Mesenchymal stem cell (in vitro differentiated cells and primary cell): ENCODE data around the gene ANKRD13D.
A peak's percentile ranks its signal among the peaks of the same experiment; 100 is the strongest.

ENCODE experiments used
- DNase-seq: peaks from one replicate; pipeline ENCODE4 v3.0.0-alpha.2; 2013
- H2AFZ ChIP-seq: one replicate; pipeline ENCODE4 v1.6.1; 2013; ENCODE audit warnings: low read depth, mild to moderate bottlenecking, control low read depth, inconsistent platforms, low read length, moderate library complexity
- H2AK5ac ChIP-seq: 2 replicates; pipeline ENCODE4 v1.6.1; 2013; ENCODE audit warnings: low read length, moderate library complexity, mild to moderate bottlenecking, inconsistent platforms; ENCODE audit not compliant: severe bottlenecking
- H2BK120ac ChIP-seq: one replicate; pipeline ENCODE4 v1.6.1; 2013; ENCODE audit warnings: low read depth, mild to moderate bottlenecking, inconsistent platforms, low read length, moderate library complexity
- H2BK12ac ChIP-seq, 2 experiments: one replicate each; pipeline ENCODE4 v1.6.1; 2013; ENCODE audit warnings: inconsistent platforms in 2 of 2, low read length in 2 of 2, mild to moderate bottlenecking in 2 of 2, moderate library complexity in 2 of 2, control low read depth in 1 of 2
- H2BK15ac ChIP-seq: one replicate; pipeline ENCODE4 v1.6.1; 2013; ENCODE audit warnings: mild to moderate bottlenecking, low read depth, inconsistent platforms; ENCODE audit not compliant: poor library complexity, severe bottlenecking
- H2BK5ac ChIP-seq: 2 replicates; pipeline ENCODE4 v1.6.1; 2013; ENCODE audit warnings: low read depth, mild to moderate bottlenecking, low read length, control low read depth, inconsistent platforms; ENCODE audit not compliant: poor library complexity, severe bottlenecking
- H3K14ac ChIP-seq, 2 experiments: one replicate each; pipeline ENCODE4 v1.6.1; 2013; ENCODE audit warnings: inconsistent platforms in 2 of 2, low read length in 2 of 2, control low read depth in 1 of 2, mild to moderate bottlenecking in 1 of 2, moderate library complexity in 1 of 2
- H3K18ac ChIP-seq, 2 experiments: one replicate each; pipeline ENCODE4 v1.6.1; 2013; ENCODE audit warnings: inconsistent platforms in 2 of 2, low read length in 2 of 2, control low read depth in 1 of 2, low read depth in 1 of 2, mild to moderate bottlenecking in 1 of 2
- H3K23ac ChIP-seq, 2 experiments: one replicate each; pipeline ENCODE4 v1.6.1; 2013; ENCODE audit warnings: inconsistent platforms in 2 of 2, low read length in 2 of 2, mild to moderate bottlenecking in 2 of 2, moderate library complexity in 2 of 2, control low read depth in 1 of 2
- H3K27ac ChIP-seq: 2 replicates; pipeline ENCODE4 v1.5.1; 2013; ENCODE audit warnings: mild to moderate bottlenecking, moderate library complexity, low read length, control low read depth, inconsistent platforms; ENCODE audit not compliant: poor library complexity, severe bottlenecking
- H3K27me3 ChIP-seq, 2 experiments: 2 replicates each; pipeline versions ENCODE4 v1.6.1 to v1.7.0; 2013; ENCODE audit warnings: low read length in 2 of 2, mild to moderate bottlenecking in 2 of 2, moderate library complexity in 2 of 2, control low read depth in 1 of 2, inconsistent platforms in 1 of 2; ENCODE audit not compliant: control insufficient read depth in 1 of 2, insufficient read depth in 1 of 2
- H3K36me3 ChIP-seq, 2 experiments: 2 replicates each; pipeline versions ENCODE4 v1.6.1 to v1.7.0; 2013; ENCODE audit warnings: low read length in 2 of 2, control low read depth in 1 of 2, inconsistent platforms in 1 of 2, low read depth in 1 of 2, mild to moderate bottlenecking in 1 of 2; ENCODE audit not compliant: insufficient read depth in 2 of 2, control insufficient read depth in 1 of 2
- H3K4ac ChIP-seq, 2 experiments: one replicate each; pipeline ENCODE4 v1.6.1; 2013; ENCODE audit warnings: inconsistent platforms in 2 of 2, low read length in 2 of 2, mild to moderate bottlenecking in 2 of 2, moderate library complexity in 2 of 2, control low read depth in 1 of 2, low read depth in 1 of 2
- H3K4me1 ChIP-seq: 2 replicates; pipeline ENCODE4 v1.6.1; 2013; ENCODE audit warnings: low read depth, low read length, control low read depth; ENCODE audit not compliant: control insufficient read depth, insufficient read depth
- H3K4me2 ChIP-seq: 2 replicates; pipeline ENCODE4 v1.6.1; 2013; ENCODE audit warnings: low read length, mild to moderate bottlenecking, inconsistent platforms; ENCODE audit not compliant: poor library complexity, severe bottlenecking
- H3K4me3 ChIP-seq, 2 experiments: 2 replicates each; pipeline versions ENCODE4 v1.5.1 to v1.7.0; 2013; ENCODE audit warnings: low read length in 2 of 2, mild to moderate bottlenecking in 2 of 2, control low read depth in 1 of 2, low read depth in 1 of 2; ENCODE audit not compliant: insufficient read depth in 1 of 2
- H3K79me1 ChIP-seq: replicated peaks from 2 replicates; pipeline ENCODE4 v1.6.1; 2013; ENCODE audit warnings: mild to moderate bottlenecking, control low read depth, low read length, inconsistent platforms; ENCODE audit not compliant: poor library complexity, severe bottlenecking
- H3K9ac ChIP-seq: 2 replicates; pipeline ENCODE4 v1.7.0; 2013; ENCODE audit warnings: mild to moderate bottlenecking, low read length, moderate library complexity
- H3K9me3 ChIP-seq: 2 replicates; pipeline ENCODE4 v1.7.0; 2013; ENCODE audit warnings: mild to moderate bottlenecking, low read length; ENCODE audit not compliant: control insufficient read depth
- H4K8ac ChIP-seq: one replicate; pipeline ENCODE4 v1.6.1; 2013; ENCODE audit warnings: inconsistent platforms, mild to moderate bottlenecking, low read length, moderate library complexity
- H4K91ac ChIP-seq: one replicate; pipeline ENCODE4 v1.6.1; 2013; ENCODE audit warnings: mild to moderate bottlenecking, low read length, inconsistent platforms
- WGBS: methylation state at CpG from one replicate; pipeline ENCODE4 v1.1.7; 2013; ENCODE audit warnings: mixed read lengths; 5-methylcytosine and 5-hydroxymethylcytosine counted together

The ANKRD13D gene

DNA sequence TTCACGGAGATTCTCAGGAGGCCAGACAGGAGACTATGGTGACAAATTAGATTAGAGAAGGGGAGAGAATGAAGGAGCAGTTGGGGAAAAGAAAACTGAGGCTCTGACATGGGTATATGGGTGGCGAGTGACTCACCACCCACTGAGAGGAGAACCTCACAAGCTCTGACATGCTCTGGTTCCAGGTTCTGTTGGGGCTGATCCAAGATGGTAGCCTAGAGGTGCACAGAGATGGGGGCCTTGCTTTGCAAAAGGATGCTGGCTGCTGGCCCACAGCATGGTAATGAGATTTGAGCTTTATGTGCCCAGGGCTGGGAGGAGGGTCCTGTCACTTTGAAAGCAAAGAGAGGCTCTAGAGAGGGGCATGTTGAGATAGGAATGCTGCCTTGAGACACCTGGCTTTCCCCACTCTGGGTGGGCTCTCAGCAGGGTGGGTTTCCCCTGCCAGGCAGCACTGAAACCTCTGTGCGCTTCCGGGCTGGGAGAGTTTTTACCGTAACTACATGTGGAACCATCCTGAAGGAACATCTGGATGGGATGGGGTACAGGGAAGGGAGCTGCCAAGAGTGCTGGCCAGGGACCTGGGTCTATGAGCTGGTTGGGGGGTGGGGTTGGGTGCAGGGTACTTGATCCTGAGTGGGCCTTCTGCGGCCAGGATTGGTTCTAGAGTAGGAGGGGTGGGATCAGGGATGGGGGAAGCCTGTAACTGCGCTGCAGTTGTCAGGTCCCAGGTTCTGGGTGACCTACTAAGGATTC is 24.0 kb upstream of the ANKRD13D start:
- H2BK5ac ChIP-seq, result no peak overlapping the region
- no peak overlapping the region for H2AFZ ChIP-seq
- DNase-seq, result no peak
- no peak overlapping the region for H3K27ac ChIP-seq
- H3K4ac ChIP-seq, result no peak overlapping the region
- peak overlapping the region; percentile 19 for H2BK15ac ChIP-seq
- H2BK12ac ChIP-seq, result no peak overlapping the region
- H3K9ac ChIP-seq, result no peak overlapping the region
- peaks cover 9 to 21% of the 10 kb centered on the region in 2 experiments for H3K36me3 ChIP-seq
- WGBS, result 87% methylated on average over 7 of the region's 7 CpGs
- H4K8ac ChIP-seq, result no peak overlapping the region
- H2AK5ac ChIP-seq, result no peak overlapping the region
- H3K4me1 ChIP-seq, result peaks cover 42% of the 10 kb centered on the region
- H4K91ac ChIP-seq, result no peak overlapping the region
- no peaks in the 10 kb centered on the region for H3K27me3 ChIP-seq
- no peaks in the 10 kb centered on the region for H3K79me1 ChIP-seq
- no peak overlapping the region for H3K18ac ChIP-seq
- H3K9me3 ChIP-seq, result no peaks in the 10 kb centered on the region
- no peak overlapping the region for H2BK120ac ChIP-seq
- no peak overlapping the region for H3K4me2 ChIP-seq
- H3K14ac ChIP-seq, result no peak overlapping the region
- no peak overlapping the region for H3K23ac ChIP-seq
- H3K4me3 ChIP-seq, result no peak overlapping the region

DNA sequence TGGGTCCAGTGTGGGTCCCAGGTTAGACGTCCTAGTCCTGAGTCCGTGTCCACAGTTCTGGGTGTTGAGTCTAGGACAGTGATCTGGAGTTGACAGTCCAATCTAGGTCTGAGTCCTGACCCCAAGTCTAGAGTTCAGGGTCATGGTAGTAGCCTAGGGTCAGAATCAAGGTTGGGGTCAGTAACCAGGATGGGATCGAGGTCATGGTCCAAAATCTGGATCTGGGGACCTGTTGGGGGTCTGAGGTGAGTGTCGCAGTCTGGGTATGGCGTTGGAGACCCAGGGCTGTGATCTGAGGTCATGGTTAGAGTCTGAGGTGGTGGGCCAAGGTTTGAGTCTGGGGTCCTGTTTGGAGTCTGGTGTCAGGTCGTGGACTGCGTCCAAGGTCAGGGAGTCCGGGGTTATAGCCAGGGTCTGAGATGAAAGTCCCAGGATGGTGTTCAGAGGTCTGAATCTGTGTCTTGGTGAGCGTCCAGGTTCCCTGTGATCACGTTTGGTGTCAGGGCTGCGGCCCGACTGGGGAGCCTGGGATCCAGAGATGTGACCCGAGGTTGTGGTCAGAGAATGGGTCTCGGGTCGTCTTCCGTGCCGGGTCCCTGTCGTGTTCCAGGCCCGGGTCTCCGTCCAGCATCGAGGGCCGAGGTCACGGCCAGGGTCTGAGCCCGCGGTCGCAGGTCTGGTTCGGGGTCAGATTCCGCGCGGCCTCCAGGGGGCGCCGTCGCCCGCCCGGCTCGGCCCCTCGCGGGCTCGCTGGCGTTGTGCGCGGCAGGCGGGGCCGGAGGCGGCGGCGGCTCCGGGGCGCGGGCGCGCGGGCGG is 23.3 kb upstream of the ANKRD13D start:
- Histone ChIP-seq H3K79me1 (no peaks in the 10 kb centered on the region), H3K27ac (no peak overlapping the region), H3K9ac (peak overlapping the region; percentile 78), H3K14ac (no peak overlapping the region), H4K8ac (no peak overlapping the region), H2BK120ac (no peak overlapping the region), H3K4me3 (peak overlapping the region; percentile 52 to 74), H2BK12ac (peak overlapping the region in 1 of 2 experiments; percentile 38), H2AFZ (no peak overlapping the region), H3K36me3 (peaks cover 9 to 21% of the 10 kb centered on the region in 2 experiments), H2AK5ac (peak overlapping the region; percentile 23), H3K27me3 (no peaks in the 10 kb centered on the region), H4K91ac (peak overlapping the region; percentile 7), H3K4ac (no peak overlapping the region), H2BK15ac (peak overlapping the region; percentile 62), H3K4me1 (peaks cover 49% of the 10 kb centered on the region), H3K18ac (no peak overlapping the region), H2BK5ac (no peak overlapping the region), H3K4me2 (peak overlapping the region; percentile 37), H3K23ac (no peak overlapping the region), H3K9me3 (no peaks in the 10 kb centered on the region)
- DNase-seq, result peak; percentile 55
- 21% methylated on average over 42 of the region's 54 CpGs for WGBS

DNA sequence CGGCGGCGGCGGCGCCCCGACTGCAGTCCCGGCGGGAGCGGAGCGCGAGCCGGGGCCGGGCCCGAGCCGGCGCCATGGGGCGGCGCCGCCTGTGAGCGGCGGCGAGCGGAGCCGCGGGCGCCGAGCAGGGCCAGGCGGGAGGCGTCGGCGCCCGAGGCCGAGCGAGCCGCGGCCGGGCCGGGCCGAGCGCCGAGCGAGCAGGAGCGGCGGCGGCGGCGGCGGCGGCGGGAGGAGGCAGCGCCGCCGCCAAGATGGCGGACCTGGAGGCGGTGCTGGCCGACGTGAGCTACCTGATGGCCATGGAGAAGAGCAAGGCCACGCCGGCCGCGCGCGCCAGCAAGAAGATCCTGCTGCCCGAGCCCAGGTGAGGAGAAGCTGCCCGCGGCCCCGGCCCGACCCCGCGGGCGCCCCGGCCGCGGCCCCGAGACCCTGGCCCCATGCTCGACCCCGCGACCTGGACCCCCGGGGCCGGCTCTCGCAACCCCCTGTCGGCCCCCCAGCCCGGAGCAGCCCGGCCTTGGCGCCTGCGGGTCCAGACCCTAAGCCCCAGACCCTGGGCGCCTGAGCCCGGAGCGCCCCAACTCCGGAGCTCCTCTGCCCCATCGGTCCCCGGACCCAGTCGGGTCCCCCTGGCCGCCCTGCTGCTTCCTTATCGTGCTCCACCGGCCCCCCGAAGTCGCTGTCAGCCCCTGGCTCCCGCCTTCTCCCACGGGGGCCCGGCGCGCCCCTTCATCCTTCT is 22.5 kb upstream of the ANKRD13D start, which contains the start of gene GRK2:
TSS of gene GRK2 (plus strand) at position 25 of the 739 bp plus-strand sequence. CDS start at position 252, 227 bp downstream.
- Histone ChIP-seq H2BK120ac (peak within 1 kb of the TSS; percentile 87), H3K27ac (no peak within 1 kb of the TSS), H3K4me1 (peaks cover 53% of the 10 kb centered on the region), H3K4me2 (peak within 1 kb of the TSS; percentile 92), H3K14ac (peak within 1 kb of the TSS in 1 of 2 experiments; percentile 93), H2AFZ (no peak within 1 kb of the TSS), H3K9me3 (no peaks in the 10 kb centered on the region), H3K4ac (peak within 1 kb of the TSS; percentile 83 to 86), H3K18ac (peak within 1 kb of the TSS; percentile 68 to 85), H3K23ac (peak within 1 kb of the TSS; percentile 54 to 57), H2AK5ac (peak within 1 kb of the TSS; percentile 23), H2BK5ac (no peak within 1 kb of the TSS), H4K8ac (peak within 1 kb of the TSS; percentile 46), H3K36me3 (peaks cover 9 to 21% of the 10 kb centered on the region in 2 experiments), H3K79me1 (peaks cover 2% of the 10 kb centered on the region), H3K4me3 (peak within 1 kb of the TSS; percentile 74 to 97), H3K27me3 (no peaks in the 10 kb centered on the region), H2BK12ac (peak within 1 kb of the TSS in 1 of 2 experiments; percentile 66), H4K91ac (peak within 1 kb of the TSS; percentile 58), H3K9ac (peak within 1 kb of the TSS; percentile 86), H2BK15ac (peak within 1 kb of the TSS; percentile 96)
- DNase-seq, result no peak
- under 1% methylated on average over 70 of the region's 103 CpGs for WGBS
